ENCODE measurements around the gene GPR27. TPM values are rescaled to one million over a fixed set of nuclear protein-coding genes. Genes with fewer than 3 reads are reported as not detected.

GPR27 gene
- total RNA-seq, 1 donor, result not detected

DNA sequence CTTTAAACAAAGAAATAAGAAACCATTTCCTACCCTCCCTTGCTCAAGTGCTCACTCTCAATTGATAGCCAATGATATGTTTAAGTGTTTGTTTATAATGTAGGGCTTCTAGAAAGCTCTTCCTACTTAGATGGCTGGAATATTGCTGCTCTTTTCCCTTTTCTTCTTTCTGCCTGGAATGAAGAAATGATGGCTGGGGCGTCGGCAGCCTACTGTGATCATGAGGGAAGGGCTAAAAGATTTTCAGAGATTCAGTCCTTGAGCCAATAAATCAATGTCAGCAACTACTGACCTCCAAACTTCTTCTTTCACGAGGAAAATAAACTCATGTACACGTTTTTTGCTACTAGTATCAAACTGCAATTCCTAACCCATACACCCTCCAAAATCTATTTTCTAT, 2.1 kb upstream of the GPR27 start:
- Histone ChIP-seq H3K9me3 (ENCODE audit: low read depth, low read length) (no peaks in the 10 kb centered on the region), H2AFZ (ENCODE audit: low read length) (no peak overlapping the region), H3K36me3 (ENCODE audit: insufficient read depth, low read length) (no peaks in the 10 kb centered on the region), H4K20me1 (ENCODE audit: insufficient read depth, low read length) (no peaks in the 10 kb centered on the region), H3K4me2 (ENCODE audit: insufficient read depth, low read length) (no peak overlapping the region), H3K27ac (ENCODE audit: low read depth, low read length) (no peak overlapping the region), H3K27me3 (ENCODE audit: insufficient read depth, low read length) (peaks cover 46% of the 10 kb centered on the region), H3K79me2 (ENCODE audit: insufficient read depth, low read length) (no peaks in the 10 kb centered on the region), H3K4me1 (ENCODE audit: insufficient read depth, low read length) (no peaks in the 10 kb centered on the region), H3K4me3 (ENCODE audit: insufficient read depth, low read length) (no peak overlapping the region)
- DNase-seq (ENCODE audit: insufficient read length, low spot score, missing footprints), result no peak
- TF ChIP-seq, protein P1, sequence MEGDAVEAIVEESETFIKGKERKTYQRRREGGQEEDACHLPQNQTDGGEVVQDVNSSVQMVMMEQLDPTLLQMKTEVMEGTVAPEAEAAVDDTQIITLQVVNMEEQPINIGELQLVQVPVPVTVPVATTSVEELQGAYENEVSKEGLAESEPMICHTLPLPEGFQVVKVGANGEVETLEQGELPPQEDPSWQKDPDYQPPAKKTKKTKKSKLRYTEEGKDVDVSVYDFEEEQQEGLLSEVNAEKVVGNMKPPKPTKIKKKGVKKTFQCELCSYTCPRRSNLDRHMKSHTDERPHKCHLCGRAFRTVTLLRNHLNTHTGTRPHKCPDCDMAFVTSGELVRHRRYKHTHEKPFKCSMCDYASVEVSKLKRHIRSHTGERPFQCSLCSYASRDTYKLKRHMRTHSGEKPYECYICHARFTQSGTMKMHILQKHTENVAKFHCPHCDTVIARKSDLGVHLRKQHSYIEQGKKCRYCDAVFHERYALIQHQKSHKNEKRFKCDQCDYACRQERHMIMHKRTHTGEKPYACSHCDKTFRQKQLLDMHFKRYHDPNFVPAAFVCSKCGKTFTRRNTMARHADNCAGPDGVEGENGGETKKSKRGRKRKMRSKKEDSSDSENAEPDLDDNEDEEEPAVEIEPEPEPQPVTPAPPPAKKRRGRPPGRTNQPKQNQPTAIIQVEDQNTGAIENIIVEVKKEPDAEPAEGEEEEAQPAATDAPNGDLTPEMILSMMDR (IDR thresholded peaks at IDR 0.05; ENCODE audit: extremely low read depth, low read depth, low read length), result no peak

DNA sequence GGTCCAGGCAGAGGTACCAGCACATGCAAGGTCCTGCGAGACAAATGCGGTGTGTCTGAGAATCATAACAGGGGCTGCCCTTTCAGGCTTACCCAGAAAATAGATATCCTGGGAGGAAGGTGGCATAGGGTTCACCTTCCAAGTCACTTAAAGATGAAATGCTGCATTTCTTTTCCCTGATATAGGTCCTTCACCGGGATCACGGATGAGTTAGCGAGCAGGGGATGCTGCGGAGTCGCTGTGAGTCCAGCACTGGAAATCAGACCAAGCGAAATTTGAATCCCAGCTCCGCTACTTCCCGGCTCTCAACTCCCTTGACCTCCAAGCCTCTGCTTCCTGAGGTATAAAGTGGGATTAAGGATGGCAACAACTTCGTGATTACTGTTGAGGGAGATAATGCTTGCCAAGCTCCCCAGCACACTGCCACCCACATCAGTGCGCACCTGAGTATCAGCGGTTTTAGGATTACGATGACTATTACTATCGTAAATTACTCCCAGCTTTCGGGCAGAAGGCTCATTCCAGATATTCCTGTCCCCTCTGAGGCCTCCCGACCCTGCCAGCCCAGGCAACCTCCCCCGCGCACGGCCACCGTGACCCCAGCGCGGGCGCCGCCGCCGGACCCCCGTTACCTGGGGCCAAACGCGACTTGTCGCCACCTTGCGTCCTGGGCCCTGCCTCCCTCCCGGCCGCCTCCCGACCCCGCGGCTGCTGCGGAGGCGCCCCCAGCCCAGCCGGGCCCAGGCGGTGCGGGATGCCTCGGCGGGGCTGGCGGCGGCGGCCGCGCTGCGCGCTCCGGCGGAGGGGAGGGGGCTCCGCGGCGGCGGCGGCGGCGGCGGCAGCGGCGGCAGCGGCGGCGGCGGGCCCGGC, 589 bp upstream of the GPR27 start:
- H3K9me3 ChIP-seq (ENCODE audit: low read depth, low read length), result no peaks in the 10 kb centered on the region
- no peaks in the 10 kb centered on the region for H4K20me1 ChIP-seq (ENCODE audit: insufficient read depth, low read length)
- H2AFZ ChIP-seq (ENCODE audit: low read length), result no peak overlapping the region
- no peaks in the 10 kb centered on the region for H3K4me1 ChIP-seq (ENCODE audit: insufficient read depth, low read length)
- peaks cover 55% of the 10 kb centered on the region for H3K27me3 ChIP-seq (ENCODE audit: insufficient read depth, low read length)
- H3K27ac ChIP-seq (ENCODE audit: low read depth, low read length), result no peak overlapping the region
- no peak overlapping the region for H3K4me3 ChIP-seq (ENCODE audit: insufficient read depth, low read length)
- TF ChIP-seq, protein P1 (IDR thresholded peaks at IDR 0.05; ENCODE audit: extremely low read depth, low read depth, low read length), result no peak
- DNase-seq (ENCODE audit: insufficient read length, low spot score, missing footprints), result no peak
- no peak overlapping the region for H3K4me2 ChIP-seq (ENCODE audit: insufficient read depth, low read length)
- no peaks in the 10 kb centered on the region for H3K36me3 ChIP-seq (ENCODE audit: insufficient read depth, low read length)
- H3K79me2 ChIP-seq (ENCODE audit: insufficient read depth, low read length), result no peaks in the 10 kb centered on the region

DNA sequence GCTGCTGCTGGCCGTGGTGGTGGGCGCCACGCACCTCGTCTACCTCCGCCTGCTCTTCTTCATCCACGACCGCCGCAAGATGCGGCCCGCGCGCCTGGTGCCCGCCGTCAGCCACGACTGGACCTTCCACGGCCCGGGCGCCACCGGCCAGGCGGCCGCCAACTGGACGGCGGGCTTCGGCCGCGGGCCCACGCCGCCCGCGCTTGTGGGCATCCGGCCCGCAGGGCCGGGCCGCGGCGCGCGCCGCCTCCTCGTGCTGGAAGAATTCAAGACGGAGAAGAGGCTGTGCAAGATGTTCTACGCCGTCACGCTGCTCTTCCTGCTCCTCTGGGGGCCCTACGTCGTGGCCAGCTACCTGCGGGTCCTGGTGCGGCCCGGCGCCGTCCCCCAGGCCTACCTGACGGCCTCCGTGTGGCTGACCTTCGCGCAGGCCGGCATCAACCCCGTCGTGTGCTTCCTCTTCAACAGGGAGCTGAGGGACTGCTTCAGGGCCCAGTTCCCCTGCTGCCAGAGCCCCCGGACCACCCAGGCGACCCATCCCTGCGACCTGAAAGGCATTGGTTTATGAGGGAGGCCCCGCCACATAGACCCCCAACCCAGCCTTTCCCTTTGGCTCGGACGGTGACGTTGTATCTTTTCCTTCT, 1.1 kb downstream of the GPR27 start:
- no peak overlapping the region for H3K4me2 ChIP-seq (ENCODE audit: insufficient read depth, low read length)
- H3K4me3 ChIP-seq (ENCODE audit: insufficient read depth, low read length), result no peak overlapping the region
- no peak overlapping the region for H2AFZ ChIP-seq (ENCODE audit: low read length)
- H3K27ac ChIP-seq (ENCODE audit: low read depth, low read length), result no peak overlapping the region
- no peaks in the 10 kb centered on the region for H3K36me3 ChIP-seq (ENCODE audit: insufficient read depth, low read length)
- peaks cover 67% of the 10 kb centered on the region for H3K27me3 ChIP-seq (ENCODE audit: insufficient read depth, low read length)
- DNase-seq (ENCODE audit: insufficient read length, low spot score, missing footprints), result no peak
- TF ChIP-seq, protein P1 (IDR thresholded peaks at IDR 0.05; ENCODE audit: extremely low read depth, low read depth, low read length), result no peak
- no peaks in the 10 kb centered on the region for H4K20me1 ChIP-seq (ENCODE audit: insufficient read depth, low read length)
- no peaks in the 10 kb centered on the region for H3K9me3 ChIP-seq (ENCODE audit: low read depth, low read length)
- H3K4me1 ChIP-seq (ENCODE audit: insufficient read depth, low read length), result no peaks in the 10 kb centered on the region
- no peaks in the 10 kb centered on the region for H3K79me2 ChIP-seq (ENCODE audit: insufficient read depth, low read length)

DNA sequence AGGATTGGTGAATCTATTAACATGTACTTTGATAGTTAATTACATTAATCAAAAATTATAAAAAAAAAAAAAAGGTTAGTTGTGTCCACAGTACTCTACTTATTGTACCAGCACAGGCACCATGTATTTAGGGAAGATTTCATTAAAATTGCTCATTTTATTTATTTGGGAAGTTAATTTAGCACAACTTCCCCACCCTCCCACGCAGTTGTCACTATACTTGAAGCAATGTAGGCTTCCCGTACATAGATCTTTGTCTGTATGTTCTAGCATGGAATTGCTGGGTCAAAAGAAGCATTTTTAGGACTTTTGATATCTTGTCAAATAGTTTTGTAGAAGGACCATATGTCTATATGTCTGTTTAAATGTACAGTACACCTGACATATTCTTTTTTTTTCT, 4.4 kb downstream of the GPR27 start:
- Histone ChIP-seq H4K20me1 (ENCODE audit: insufficient read depth, low read length) (no peaks in the 10 kb centered on the region), H3K9me3 (ENCODE audit: low read depth, low read length) (no peaks in the 10 kb centered on the region), H3K4me2 (ENCODE audit: insufficient read depth, low read length) (no peak overlapping the region), H3K27me3 (ENCODE audit: insufficient read depth, low read length) (peaks cover 66% of the 10 kb centered on the region), H3K79me2 (ENCODE audit: insufficient read depth, low read length) (no peaks in the 10 kb centered on the region), H2AFZ (ENCODE audit: low read length) (no peak overlapping the region), H3K27ac (ENCODE audit: low read depth, low read length) (no peak overlapping the region), H3K4me3 (ENCODE audit: insufficient read depth, low read length) (no peak overlapping the region), H3K4me1 (ENCODE audit: insufficient read depth, low read length) (no peaks in the 10 kb centered on the region), H3K36me3 (ENCODE audit: insufficient read depth, low read length) (no peaks in the 10 kb centered on the region)
- TF ChIP-seq, protein P1 (IDR thresholded peaks at IDR 0.05; ENCODE audit: extremely low read depth, low read depth, low read length), result no peak
- no peak for DNase-seq (ENCODE audit: insufficient read length, low spot score, missing footprints)
